Activated CD8-positive, alpha-beta T cell treated with anti-CD3 and anti-CD28 coated beads for 36 hours (primary cell): Measurements from ENCODE around the gene EIF4EBP2. TPM values are rescaled to one million over a fixed set of nuclear protein-coding genes. Genes with fewer than 3 reads are reported as not detected.

Source experiments
- ATAC-seq: fragments of 200-7000 bp; cut with Tn5 transposase; one replicate; pipeline ENCODE4 v1.10.0; 2021; ENCODE audit warnings: mild to moderate bottlenecking, moderate library complexity
- CTCF ChIA-PET: fragments of 350-600 bp; sonication (Branson Sonifier 250); formaldehyde crosslinking; loops from one replicate; lab custom pipeline; 2021; ENCODE audit warnings: antibody characterized with exemption; lab: Charles Lee
- POLR2A ChIA-PET: fragments of 350-600 bp; sonication (Branson Sonifier 250); formaldehyde crosslinking; loops from one replicate; lab custom pipeline; 2021; ENCODE audit warnings: antibody characterized with exemption; lab: Charles Lee
- DNase-seq: peaks from one replicate; pipeline ENCODE4 v3.0.0-alpha.2; 2020
- H3K27ac Mint-ChIP-seq: one replicate; pipeline ENCODE4 v1.8.0; 2021; ENCODE audit warnings: mild to moderate bottlenecking, mixed read lengths
- H3K27me3 Mint-ChIP-seq: one replicate; pipeline ENCODE4 v1.8.0; 2021; ENCODE audit warnings: mixed read lengths
- H3K36me3 Mint-ChIP-seq: one replicate; pipeline ENCODE4 v1.8.0; 2021; ENCODE audit warnings: low read depth, mixed read lengths
- H3K4me1 Mint-ChIP-seq: one replicate; pipeline ENCODE4 v1.8.0; 2021; ENCODE audit warnings: low read depth, mixed read lengths
- H3K4me3 Mint-ChIP-seq: one replicate; pipeline ENCODE4 v1.8.0; 2021; ENCODE audit warnings: mild to moderate bottlenecking, moderate library complexity, mixed read lengths
- H3K9me3 Mint-ChIP-seq: one replicate; pipeline ENCODE4 v1.8.0; 2021; ENCODE audit warnings: mixed read lengths
- CTCF ChIP-seq: fragments of 200-600 bp; IDR thresholded peaks from one replicate; pipeline ENCODE4 v1.8.0; 2022; ENCODE audit warnings: antibody characterized with exemption, mild to moderate bottlenecking
- intact Hi-C: fragments of 100-400 bp; cut with micrococcal nuclease; formaldehyde crosslinking; loops from one replicate; pipeline ENCODE4 v1.10.0; 2022
- total RNA-seq, 2 experiments: library from RNA; stranded (reverse); gene quantifications; one replicate each; pipeline ENCODE4 v1.2.3, GENCODE V29; 2021

The EIF4EBP2 gene
- total RNA-seq, 2 experiments from 2014 or later: 23.5 to 24.0 TPM

- ChIA-PET POLR2A (interaction anchor here (0.6 kb wide), 1 partner anchor 226 kb away, joined by 3 read pairs; no protein-coding TSS in a partner anchor), CTCF (interaction anchor here (6.2 kb wide), 1 partner anchor 12 kb away, joined by 37 read pairs; no protein-coding TSS in a partner anchor)
- intact Hi-C loops: no loop called here
- Mint-ChIP-seq H3K4me3 (no peak overlapping the region), H3K9me3 (peaks cover 7% of the 10 kb centered on the region), H3K4me1 (no peaks in the 10 kb centered on the region), H3K27ac (no peak overlapping the region), H3K36me3 (peaks cover 9% of the 10 kb centered on the region), H3K27me3 (no peaks in the 10 kb centered on the region)
- DNase-seq (no peak), ATAC-seq (no peak)
- no peak for TF ChIP-seq CTCF
Measured at GRCh38 chr10:70376436-70377378, 27.2 kb upstream of the EIF4EBP2 start.

- intact Hi-C loops: no loop called here
- no peak for TF ChIP-seq CTCF
- DNase-seq (no peak), ATAC-seq (no peak)
- ChIA-PET CTCF (interaction anchor here (1.0 to 6.2 kb wide), 6 partner anchors 10 to 146 kb away, joined by 3 to 37 read pairs (median 10); no protein-coding TSS in a partner anchor), POLR2A (no interaction called here)
- no peaks in the 10 kb centered on the region for H3K27me3 Mint-ChIP-seq
- no peak overlapping the region for H3K4me3 Mint-ChIP-seq
- peaks cover 7% of the 10 kb centered on the region for H3K9me3 Mint-ChIP-seq
- H3K4me1 Mint-ChIP-seq: peaks cover 3% of the 10 kb centered on the region
- no peak overlapping the region for H3K27ac Mint-ChIP-seq
- peaks cover 9% of the 10 kb centered on the region for H3K36me3 Mint-ChIP-seq
Measured at GRCh38 chr10:70378122-70378521, 25.8 kb upstream of the EIF4EBP2 start.

GRCh38 chr10:70379581-70380176 lies 24.3 kb upstream of the EIF4EBP2 start:
- Mint-ChIP-seq H3K27ac (no peak overlapping the region), H3K27me3 (no peaks in the 10 kb centered on the region), H3K4me3 (no peak overlapping the region), H3K4me1 (peaks cover 3% of the 10 kb centered on the region), H3K36me3 (peaks cover 7% of the 10 kb centered on the region), H3K9me3 (peaks cover 7% of the 10 kb centered on the region)
- CTCF ChIA-PET: interaction anchor here (0.5 to 3.7 kb wide), 37 partner anchors 10 to 301 kb away, joined by 3 to 35 read pairs (median 3); partner anchors contain the start of genes EIF4EBP2 and SAR1A
- TF ChIP-seq CTCF: peak; percentile 97
- POLR2A ChIA-PET: interaction anchor here (0.8 to 1.2 kb wide), 2 partner anchors 12 to 156 kb away, joined by 4 read pairs; no protein-coding TSS in a partner anchor
- DNase-seq (no peak), ATAC-seq (no peak)
- intact Hi-C loops: no loop called here

GRCh38 chr10:70380350-70381135 lies 23.4 kb upstream of the EIF4EBP2 start:
- POLR2A ChIA-PET: interaction anchor here (1.2 kb wide), 1 partner anchor 12 kb away, joined by 4 read pairs; no protein-coding TSS in a partner anchor
- Mint-ChIP-seq H3K4me1 (peaks cover 3% of the 10 kb centered on the region), H3K36me3 (peaks cover 5% of the 10 kb centered on the region), H3K4me3 (peak overlapping the region; percentile 84), H3K27ac (no peak overlapping the region), H3K27me3 (no peaks in the 10 kb centered on the region), H3K9me3 (peaks cover 7% of the 10 kb centered on the region)
- ATAC-seq (no peak), DNase-seq (no peak)
- CTCF ChIA-PET: interaction anchor here (0.7 to 3.7 kb wide), 18 partner anchors 8 to 161 kb away, joined by 3 to 35 read pairs (median 4); partner anchors contain the start of gene EIF4EBP2
- intact Hi-C loops: no loop called here
- no peak for TF ChIP-seq CTCF
